Skin epidermis (tissue), 12 donors: Measurements from ENCODE around the gene ARHGAP28.

Experiments used
- H3K27ac ChIP-seq, 21 experiments: fragments of 200-600 bp; sonication (generic) in 11 of 21; one replicate each; pipeline ENCODE4 v1.5.0; 2020; ENCODE audit warnings: mild to moderate bottlenecking in 3 of 21, inconsistent platforms in 2 of 21, moderate library complexity in 2 of 21
- H3K4me3 ChIP-seq, 7 experiments: fragments of 200-600 bp; sonication (generic) in 2 of 7; one replicate each; pipeline ENCODE4 v1.5.0; 2020; ENCODE audit warnings: inconsistent platforms in 2 of 7, mild to moderate bottlenecking in 2 of 7, moderate library complexity in 1 of 7

The ARHGAP28 gene

DNA sequence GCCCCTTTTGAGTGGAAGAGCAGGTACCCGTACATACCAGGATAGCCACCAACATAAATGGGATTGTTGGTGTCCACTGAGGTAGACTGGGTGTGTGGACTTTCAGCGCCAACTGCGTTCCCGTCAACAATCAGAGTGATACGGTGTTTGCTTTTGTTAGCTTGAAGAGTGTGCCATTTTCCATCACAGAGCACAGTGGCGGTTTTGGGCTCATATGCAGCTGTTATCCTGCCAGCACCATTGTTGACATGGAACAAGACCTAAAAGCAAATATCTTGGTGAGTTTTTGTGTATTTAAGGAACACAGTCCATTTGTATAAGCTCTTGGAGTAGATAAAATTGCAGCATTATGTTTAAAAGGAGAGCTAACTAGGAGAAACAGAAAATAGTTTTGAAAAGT lies 213.6 kb downstream of the ARHGAP28 start:
- H3K27ac ChIP-seq, result no peak overlapping the region
- no peak overlapping the region for H3K4me3 ChIP-seq

DNA sequence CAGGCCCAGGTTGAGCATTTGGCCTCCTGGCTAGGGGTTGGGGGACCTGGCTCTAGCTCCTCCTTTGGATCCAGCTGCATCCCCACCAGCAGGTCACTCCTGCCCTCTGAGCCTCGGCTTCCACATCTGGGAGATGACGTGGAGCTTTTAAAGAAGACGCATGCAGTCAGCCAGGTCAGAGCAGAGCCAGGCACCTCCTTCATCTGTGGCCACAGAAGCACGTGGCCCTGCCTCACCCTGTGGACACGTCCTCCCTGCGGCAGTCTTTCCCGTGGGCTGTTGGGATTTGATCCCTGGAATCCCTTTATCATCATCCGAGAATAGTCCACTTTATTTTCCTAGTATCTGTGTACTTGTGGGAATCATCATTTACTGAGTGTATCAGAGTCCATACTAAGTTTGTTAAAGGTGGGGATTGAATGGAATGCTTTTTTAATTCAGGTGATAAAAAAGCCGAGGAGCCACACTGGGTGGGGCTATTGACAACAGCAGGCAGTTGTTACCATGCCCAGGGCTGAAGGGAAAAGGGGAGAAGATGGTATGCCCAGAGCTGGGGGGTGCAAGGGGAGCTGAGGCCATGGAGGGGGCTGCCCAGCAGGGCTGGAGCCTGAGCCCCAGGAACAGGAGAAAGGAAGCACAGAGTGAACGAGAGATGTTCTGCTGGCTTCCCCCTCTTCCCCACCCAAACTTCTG lies 218.0 kb downstream of the ARHGAP28 start:
- H3K4me3 ChIP-seq, result no peak overlapping the region
- H3K27ac ChIP-seq, result no peak overlapping the region

DNA sequence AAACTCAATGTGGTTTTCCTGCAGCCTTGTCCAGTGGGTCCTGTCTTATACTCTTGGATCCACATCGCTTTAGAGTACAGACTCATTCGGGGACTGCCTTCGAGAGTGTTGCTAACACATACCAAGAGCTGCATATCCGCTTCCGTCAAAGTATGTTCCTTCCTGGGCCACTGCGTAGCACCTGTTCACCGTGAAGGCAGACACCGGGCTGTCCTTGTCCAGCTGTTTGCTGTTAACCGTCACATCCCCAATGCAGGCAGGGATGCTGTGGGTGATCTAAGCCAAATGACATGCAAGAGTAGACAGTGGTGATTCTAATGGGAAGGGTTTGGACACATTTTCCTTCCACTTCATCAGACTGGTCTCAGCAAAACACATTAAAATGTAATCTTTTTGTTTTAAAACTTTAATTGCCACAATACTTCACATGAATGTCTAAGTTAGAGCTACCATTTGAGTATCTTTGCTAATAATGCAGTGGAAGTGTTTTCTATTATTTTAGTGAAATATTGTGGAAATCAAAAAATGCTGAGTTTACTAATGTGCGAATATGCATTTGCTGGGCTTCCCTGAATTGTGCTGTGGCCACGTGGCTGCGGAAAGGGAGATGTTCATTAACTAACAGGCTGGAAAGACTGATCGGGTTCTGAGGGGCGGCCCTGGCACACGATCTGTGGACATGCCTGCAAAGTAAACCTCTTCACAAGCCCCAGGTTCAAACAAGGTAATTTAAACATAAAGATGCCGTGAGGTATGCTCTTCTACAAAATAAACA lies 219.0 kb downstream of the ARHGAP28 start:
- Histone ChIP-seq H3K4me3 (no peak overlapping the region), H3K27ac (no peak overlapping the region)

DNA sequence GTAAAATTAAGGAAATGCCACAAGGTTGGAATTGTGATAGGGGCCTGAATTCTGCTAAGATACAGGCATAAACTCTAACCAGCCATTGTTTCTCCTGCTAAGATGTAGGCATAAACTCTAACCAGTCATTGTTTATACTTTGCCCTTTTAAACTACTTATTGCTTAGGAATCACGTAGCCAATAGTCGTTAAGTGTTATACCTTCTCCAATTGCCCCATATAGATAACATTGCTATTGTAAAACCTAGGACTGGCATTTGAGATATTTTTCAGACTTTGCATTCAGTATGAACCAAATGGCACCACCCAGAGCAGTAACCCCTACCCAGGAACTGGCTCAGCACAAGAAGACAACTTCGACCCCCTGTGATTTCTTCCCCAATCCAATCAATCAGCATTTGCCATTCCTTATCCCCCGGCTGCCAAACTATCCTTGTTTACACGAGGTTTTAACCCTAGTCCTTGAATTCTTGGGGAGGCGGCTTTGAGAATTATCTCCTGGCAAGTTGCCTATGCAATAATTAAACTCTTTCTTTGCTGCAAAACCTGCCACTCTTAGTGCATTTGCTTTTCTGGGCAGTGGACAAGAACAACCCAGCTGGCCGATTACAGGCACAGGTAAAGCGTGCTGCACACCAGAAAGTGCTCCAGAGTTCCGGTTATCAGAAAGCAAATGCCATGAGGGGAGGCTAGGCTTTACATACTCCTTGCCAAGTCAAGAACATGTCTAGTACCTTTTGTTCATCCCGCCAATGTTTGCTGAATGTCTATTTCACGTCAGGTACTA lies 220.5 kb downstream of the ARHGAP28 start:
- no peak overlapping the region for H3K27ac ChIP-seq
- H3K4me3 ChIP-seq, result no peak overlapping the region

DNA sequence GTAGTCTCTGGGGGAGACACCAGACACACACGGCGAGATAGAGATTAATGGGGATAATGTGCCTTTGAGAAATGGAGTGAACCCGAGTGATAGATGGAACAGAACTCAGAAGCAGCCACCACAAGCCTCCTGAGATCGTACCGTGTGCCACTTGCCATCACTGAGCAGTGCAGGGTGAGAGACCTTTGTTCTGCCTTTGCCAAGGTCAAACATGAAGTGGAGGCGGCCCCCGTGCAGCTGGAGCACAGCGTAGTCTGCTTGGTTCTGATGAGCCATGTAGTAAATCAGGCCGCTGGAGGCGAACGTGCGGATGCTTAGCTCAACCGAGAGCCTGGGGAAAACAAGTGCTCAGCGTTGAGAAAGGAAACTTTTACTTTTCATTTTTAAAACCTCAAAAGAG lies 221.1 kb downstream of the ARHGAP28 start:
- Histone ChIP-seq H3K4me3 (no peak overlapping the region), H3K27ac (no peak overlapping the region)

DNA sequence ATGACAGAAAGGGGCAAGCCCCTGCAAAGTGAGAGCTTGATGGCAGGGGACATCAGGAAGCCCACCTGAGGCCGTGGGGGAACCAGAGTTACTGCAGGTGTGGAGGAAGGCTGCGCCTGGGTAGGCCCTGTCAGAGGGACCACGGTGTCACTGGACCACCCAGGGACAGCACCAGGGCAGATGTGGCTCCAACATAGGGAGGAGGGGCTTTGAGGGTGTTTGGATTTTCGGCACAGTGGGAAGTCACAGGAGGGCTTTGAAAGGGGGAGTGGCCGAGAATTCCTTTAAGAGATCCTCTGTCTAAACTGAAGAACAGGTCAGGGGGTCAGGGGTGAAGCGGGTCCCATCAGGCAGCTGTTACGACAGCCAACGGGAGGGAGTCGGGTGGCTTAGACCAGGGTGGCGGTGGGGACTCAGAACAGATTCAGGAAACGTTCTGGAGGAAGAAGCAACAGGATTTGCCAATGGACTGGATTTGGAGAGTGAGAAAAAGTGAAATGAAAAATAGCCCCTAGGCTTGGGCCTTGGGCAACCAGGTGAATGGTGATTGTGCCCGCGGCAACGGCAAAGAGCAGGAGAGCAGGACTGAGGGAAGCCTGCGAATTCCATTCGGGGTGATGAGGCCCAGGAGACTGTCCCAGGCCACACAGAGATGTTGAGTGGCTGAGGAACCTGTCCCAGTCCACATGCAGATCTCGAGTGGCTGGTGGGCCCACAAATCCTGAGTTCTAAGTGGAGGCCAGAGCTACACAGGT lies 222.0 kb downstream of the ARHGAP28 start:
- Histone ChIP-seq H3K27ac (no peak overlapping the region), H3K4me3 (no peak overlapping the region)

DNA sequence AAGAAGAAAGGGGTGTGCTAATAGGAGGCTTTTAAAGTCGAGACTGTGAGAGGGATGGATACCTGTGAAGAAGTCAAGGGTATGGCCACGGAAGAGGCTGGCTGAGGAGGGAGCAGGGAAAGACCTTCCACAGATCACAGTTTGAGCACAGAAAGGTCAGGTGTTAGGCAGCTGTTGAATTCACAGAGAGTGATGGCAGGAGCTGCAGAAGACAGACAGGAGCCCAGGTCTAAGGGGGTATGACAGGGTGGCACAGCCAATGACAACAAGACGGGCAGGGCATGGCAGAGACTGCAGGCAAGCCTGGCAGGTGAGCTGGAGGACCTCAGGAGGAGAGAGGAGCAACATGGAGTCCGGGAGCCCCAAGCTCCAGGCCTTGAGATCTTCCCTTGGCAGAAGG lies 225.0 kb downstream of the ARHGAP28 start:
- H3K27ac ChIP-seq, result no peak overlapping the region
- no peak overlapping the region for H3K4me3 ChIP-seq

DNA sequence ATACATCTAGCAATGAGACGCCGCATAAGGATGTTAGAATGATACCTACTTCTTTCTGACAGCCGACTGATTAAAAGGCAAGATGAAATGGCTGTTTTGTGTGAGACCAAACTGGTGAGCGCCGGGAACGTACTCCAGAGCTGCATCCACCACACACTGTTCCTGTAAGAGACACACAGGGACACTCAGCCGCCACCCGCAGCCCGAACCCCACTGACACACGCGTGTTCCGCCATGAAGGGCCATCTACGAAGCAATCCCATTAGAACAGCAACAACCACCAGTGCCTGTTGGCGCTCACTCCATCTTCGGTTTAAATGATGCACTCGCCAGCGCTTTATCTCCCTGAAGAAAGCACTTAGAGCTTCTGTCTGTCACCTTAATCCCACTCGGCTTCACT lies 225.8 kb downstream of the ARHGAP28 start:
- no peak overlapping the region for H3K27ac ChIP-seq
- no peak overlapping the region for H3K4me3 ChIP-seq

DNA sequence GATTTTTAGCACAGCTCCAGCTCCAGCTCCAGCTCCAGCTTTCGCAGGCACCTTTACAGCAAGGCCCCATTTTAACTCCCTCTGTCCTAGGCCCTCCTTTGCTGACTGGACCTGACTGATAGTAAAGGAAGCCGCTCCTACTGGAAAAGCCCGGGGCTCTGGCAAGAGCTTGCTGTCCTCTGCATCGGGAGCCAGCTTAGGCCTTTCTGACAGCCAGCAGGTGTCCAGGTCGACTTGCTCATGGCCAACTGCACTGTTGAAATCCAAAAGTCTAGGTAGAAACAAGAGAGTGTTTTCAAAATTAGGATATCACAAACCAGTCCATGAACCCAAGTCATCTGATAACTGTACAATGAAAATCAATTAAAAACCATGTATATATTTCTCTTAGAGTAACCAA lies 227.0 kb downstream of the ARHGAP28 start:
- Histone ChIP-seq H3K27ac (no peak overlapping the region), H3K4me3 (no peak overlapping the region)

DNA sequence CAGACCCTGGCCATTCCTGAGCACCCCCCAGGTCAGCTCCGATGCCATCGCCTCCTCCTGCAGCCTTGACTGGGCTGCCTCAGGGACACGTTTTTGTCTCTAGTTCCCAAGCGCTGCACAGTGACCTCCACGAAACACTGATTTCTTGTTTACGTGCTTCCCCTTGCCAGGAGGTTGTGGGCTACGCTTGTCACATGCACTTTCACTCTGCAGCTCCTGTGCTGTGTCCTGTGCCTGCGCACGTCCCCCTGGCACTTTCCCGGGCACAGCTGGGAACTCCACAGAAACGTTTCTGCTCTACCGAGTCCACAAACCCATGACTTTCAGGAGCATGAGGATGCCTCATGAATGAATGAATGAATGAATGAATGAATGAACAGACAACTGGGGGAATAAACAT lies 227.5 kb downstream of the ARHGAP28 start:
- Histone ChIP-seq H3K4me3 (no peak overlapping the region), H3K27ac (no peak overlapping the region)

DNA sequence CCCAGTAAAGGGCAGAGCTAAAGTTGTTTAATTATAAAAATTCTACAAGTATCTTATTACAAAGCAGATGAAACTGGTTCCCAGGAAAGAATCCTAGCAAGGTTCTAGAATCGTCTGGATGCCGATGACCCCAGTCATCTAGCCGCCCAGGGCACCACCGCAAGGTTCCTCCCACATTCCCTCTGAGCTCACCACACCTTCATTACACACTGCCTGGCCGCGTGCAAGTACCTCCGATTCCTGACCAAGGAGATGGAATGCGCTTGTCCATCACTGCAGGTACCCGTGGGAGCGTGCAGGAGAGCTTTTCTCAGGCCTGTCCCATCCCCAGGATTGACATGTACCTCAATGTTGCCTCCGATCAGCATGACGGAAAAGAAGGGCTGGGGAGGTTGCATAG lies 229.6 kb downstream of the ARHGAP28 start:
- H3K27ac ChIP-seq, result no peak overlapping the region
- no peak overlapping the region for H3K4me3 ChIP-seq

DNA sequence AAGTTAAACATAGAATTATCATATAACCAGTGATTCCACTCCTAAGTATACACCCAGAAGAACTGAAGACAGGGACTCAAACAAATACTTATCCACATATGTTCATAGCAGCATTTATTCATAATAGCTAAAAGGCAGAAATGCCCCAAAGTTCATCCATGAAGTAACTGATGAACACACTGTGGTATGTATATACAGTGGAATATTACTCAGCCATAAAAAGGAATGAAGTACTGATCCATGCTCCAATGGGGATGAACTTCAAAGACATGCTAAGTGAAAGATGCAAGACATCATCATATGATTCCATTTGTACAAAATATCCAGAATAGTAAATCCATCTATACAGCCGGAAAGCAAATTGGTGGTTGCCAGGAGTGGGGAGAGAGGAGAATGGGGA lies 230.6 kb downstream of the ARHGAP28 start:
- Histone ChIP-seq H3K27ac (no peak overlapping the region), H3K4me3 (no peak overlapping the region)

DNA sequence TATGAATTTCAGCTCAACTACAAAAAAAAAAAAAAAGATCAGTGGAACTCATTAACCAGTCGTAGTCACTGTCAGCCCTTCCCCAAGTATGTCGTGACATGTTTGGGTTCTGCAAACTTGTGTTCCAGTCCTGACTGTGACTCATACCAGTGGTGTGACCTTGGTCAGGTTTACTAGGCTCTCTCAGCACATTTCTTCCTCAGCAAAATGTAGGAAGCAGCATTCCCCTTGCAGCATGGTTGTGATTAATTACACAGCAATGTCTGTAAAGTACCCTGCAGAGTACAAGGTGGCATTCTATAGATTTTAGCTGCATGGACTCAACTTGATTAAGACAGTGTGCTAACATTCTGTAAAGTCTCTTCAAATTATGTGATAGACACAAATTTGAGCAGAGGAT lies 231.1 kb downstream of the ARHGAP28 start:
- Histone ChIP-seq H3K27ac (no peak overlapping the region), H3K4me3 (no peak overlapping the region)

DNA sequence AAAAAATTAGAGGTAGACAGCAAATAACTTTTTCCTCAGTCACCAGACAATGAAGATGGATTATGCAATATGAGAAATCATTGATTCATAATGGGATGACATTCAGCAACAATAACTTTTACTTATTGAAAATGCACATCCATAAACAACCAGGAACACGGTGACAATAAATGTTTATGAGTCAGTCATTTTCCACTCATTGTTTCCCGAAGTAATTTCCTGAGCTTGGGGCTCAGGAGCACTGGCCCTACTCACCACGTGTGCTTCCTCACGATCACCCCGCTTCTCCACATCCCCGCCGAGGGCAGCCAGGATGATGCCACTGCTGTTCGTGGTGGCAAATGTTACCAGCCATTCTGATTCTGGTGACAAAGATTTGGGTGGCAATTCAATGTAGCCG lies 231.8 kb downstream of the ARHGAP28 start:
- Histone ChIP-seq H3K27ac (no peak overlapping the region), H3K4me3 (no peak overlapping the region)

DNA sequence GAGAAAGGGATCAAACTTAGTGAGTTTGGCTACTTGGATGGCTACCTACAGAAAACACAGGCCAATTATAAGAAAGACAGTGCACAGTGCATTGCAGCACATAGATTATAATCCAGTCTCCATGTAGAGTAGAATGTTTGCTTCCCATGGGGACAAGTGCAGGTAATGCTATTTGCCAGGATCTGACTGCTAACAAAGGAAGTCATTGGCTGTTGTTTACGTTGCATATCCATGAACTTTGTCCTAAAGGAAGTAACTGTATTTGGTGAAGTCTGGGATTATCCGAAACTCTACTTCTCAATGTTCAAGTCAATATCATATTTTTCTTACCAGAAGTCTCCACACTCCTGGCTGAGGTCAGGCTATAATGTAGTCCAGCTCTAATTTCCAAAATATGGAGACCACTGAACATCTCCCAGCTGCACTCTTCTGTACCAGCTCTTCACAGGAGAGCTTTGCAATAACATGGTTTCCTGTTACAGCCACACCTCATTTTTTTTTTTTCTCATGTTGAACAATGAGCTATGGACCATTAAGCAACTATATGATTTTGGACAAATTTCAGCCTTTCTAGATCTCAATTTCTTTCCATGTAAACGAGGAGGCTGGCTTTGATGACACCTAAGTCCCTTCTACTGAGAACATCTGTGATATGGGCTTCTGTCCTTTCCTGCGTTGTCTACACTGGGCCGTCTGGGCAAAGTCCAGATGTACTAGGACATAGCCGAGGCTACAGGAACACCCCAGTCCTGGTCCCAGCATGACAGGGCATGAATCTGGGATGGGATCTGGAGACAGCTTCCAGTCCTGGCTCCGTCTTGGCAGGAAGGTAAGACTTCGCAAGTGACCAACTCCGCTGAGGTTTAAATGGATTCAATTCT lies 233.3 kb downstream of the ARHGAP28 start:
- no peak overlapping the region for H3K27ac ChIP-seq
- no peak overlapping the region for H3K4me3 ChIP-seq

DNA sequence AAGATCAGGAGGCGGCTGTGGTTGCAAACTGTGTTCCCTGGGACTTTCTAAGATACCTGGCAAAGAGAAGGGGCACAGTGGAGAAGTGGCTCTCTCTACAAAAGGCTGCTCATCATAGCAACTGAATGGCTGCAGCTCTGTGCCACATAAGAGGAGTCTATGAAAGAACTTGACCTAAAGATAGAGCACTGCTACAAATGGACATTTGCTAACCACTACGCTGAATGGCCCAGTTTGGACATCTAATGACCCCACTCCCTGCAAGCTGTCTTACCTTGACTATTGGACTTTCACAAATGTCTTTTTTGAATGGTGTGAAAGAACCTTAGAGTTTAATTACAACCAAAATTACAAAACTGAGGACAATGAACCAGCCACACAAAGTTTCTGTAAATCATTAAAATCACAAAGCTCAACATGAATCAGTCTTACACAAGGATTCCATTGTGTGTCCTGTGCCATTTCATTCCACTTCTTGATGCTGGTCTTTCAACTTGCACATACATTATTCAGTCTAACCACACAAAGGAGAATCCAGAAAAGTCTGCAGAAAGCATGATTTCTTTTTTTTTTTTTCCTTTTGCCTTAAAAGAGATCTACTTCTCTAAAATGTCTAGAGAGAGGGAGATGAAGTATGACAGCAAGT lies 234.1 kb downstream of the ARHGAP28 start:
- Histone ChIP-seq H3K4me3 (no peak overlapping the region), H3K27ac (no peak overlapping the region)
